ENCODE measurements around the gene GNPTAB. TPM values are rescaled to one million over a fixed set of nuclear protein-coding genes. Genes with fewer than 3 reads are reported as not detected.
"Not testable (repeated sequence)": the region's sequence is repeated elsewhere in the genome, so short reads cannot be mapped to it uniquely, and the experiment has no call there.

The GNPTAB gene
- total and polyA plus RNA-seq, 12 donors, result 7.6 to 31.3 (median 15.9) TPM

DNA sequence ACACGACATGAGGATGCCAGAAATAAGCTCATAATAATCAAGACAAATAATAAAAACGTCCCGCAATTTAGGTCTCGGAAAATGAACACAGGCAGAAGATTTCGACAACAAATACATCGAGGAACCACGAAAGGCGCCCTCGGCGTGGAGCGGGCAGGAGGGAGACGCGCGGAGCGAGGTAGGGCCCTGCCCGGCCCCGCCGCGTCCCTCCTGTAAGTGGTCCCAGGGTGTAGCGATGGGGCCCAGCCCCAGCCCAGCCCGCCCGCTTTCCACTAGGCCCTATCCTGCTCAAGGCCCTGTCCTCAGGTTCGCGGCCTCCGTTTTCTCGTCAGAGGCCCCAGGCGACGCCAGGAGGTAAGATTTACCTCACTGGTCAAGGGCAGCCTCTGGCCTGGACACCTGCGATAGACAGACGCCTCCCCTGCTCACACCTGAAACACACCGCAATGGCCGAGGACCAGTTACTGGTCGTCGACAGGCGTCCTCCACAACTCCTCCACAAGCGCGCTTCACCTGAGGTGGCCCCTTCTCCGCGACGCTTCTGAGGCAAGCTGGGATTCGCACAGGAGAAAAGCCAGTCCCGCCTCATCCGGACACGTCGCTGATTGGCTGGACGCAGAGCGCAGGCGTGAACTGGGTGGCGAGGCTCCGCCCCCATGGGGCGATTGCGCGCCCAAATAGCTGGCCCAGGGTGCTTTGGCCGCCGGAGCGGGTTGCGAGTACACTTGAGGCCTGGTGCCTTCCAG, 91.7 kb downstream of the GNPTAB start, which contains the start of gene SYCP3:
Gene SYCP3, minus strand, starts transcription at position 543 of the 746 bp plus-strand sequence. CDS start 1,527 bp downstream, outside the sequence.
- intact Hi-C loops (cut with DNase I), result no loop called here

DNA sequence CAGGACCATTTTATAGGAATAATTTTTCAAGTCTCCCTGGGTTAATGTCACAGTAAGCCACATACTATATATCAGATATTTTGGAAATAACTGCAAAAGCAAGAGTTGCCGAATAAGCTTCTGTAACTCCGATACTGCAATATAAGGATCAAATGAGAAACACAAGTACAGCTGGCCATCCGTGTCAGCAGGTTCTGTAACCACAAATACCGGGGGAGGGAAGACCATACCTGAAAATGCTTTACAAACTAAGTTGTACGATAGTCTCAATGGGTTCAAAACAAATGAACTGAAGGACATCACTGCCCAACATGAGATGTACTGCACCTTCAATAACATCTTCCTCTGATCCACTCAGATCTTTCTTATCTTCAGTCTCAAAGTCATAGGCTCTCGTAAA, 93.3 kb downstream of the GNPTAB start:
- WGBS, 4 donors, result 94 to 96% (median 95%) methylated on average over 6 of the region's 6 CpGs
- no peak overlapping the region for H3K27ac ChIP-seq
- no peaks in the 10 kb centered on the region for H3K4me1 ChIP-seq (replicated peaks in 1 of 2)
- H3K4me3 ChIP-seq, result no peak overlapping the region
- H3K36me3 ChIP-seq (replicated peaks in 1 of 2), result peaks cover 0 to 33% of the 10 kb centered on the region in 2 donors
- no peaks in the 10 kb centered on the region for H3K9me3 ChIP-seq (replicated peaks in 1 of 3)
- H3K27me3 ChIP-seq, result no peaks in the 10 kb centered on the region
- DNase-seq, result no peak
- intact Hi-C loops (cut with DNase I), result no loop called here
- TF ChIP-seq CTCF (IDR thresholded peaks at IDR 0.05) (no peak), POLR2A (IDR thresholded peaks at IDR 0.05) (no peak)

More for the DNA sequence above, 91.7 kb downstream of the GNPTAB start, which contains the start of gene SYCP3:
- H3K27ac ChIP-seq, result no peak within 1 kb of the TSS
- no peaks in the 10 kb centered on the region for H3K9me3 ChIP-seq (replicated peaks in 1 of 3)
- H3K4me3 ChIP-seq, result no peak within 1 kb of the TSS
- peaks cover 0 to 33% of the 10 kb centered on the region in 2 donors for H3K36me3 ChIP-seq (replicated peaks in 1 of 2)
- no peaks in the 10 kb centered on the region for H3K27me3 ChIP-seq
- no peak for TF ChIP-seq CTCF (IDR thresholded peaks at IDR 0.05)
- no peak for TF ChIP-seq POLR2A (IDR thresholded peaks at IDR 0.05)
- no peaks in the 10 kb centered on the region for H3K4me1 ChIP-seq (replicated peaks in 1 of 2)
- no peak for DNase-seq
- WGBS, 4 donors, result 97 to 99% (median 98%) methylated on average over 48 to 57 of the region's 57 CpGs

GRCh38 chr12:101734482-101734881, 96.3 kb downstream of the GNPTAB start:
- peaks cover 0 to 31% of the 10 kb centered on the region in 2 donors for H3K36me3 ChIP-seq (replicated peaks in 1 of 2)
- DNase-seq; H3K4me3 ChIP-seq; H3K9me3 ChIP-seq (replicated peaks in 1 of 3); H3K4me1 ChIP-seq (replicated peaks in 1 of 2); H3K27ac ChIP-seq; H3K27me3 ChIP-seq; intact Hi-C loops (cut with DNase I): not testable (repeated sequence)
- WGBS, 4 donors, result 85 to 93% (median 89%) methylated on average over 5 of the region's 5 CpGs

GRCh38 chr12:101733166-101733565, 97.6 kb downstream of the GNPTAB start:
- TF ChIP-seq POLR2A (IDR thresholded peaks at IDR 0.05) (no peak), CTCF (IDR thresholded peaks at IDR 0.05) (no peak)
- Histone ChIP-seq H3K36me3 (replicated peaks in 1 of 2) (peaks cover 0 to 21% of the 10 kb centered on the region in 2 donors), H3K4me1 (replicated peaks in 1 of 2) (no peaks in the 10 kb centered on the region), H3K27ac (no peak overlapping the region), H3K9me3 (replicated peaks in 1 of 3) (no peaks in the 10 kb centered on the region), H3K4me3 (no peak overlapping the region), H3K27me3 (no peaks in the 10 kb centered on the region)
- intact Hi-C loops (cut with DNase I), result no loop called here
- DNase-seq, result no peak
- WGBS, 4 donors, result 91 to 96% (median 92%) methylated on average over 2 of the region's 2 CpGs

GRCh38 chr12:101732318-101732717, 98.4 kb downstream of the GNPTAB start:
- 92 to 100% (median 96%) methylated on average over 1 of the region's 1 CpG for WGBS, 4 donors
- H3K36me3 ChIP-seq (replicated peaks in 1 of 2), result peaks cover 0 to 14% of the 10 kb centered on the region in 2 donors
- TF ChIP-seq CTCF (IDR thresholded peaks at IDR 0.05), result no peak
- TF ChIP-seq POLR2A (IDR thresholded peaks at IDR 0.05), result no peak

More at GRCh38 chr12:101732318-101732717, 98.4 kb downstream of the GNPTAB start:
- DNase-seq, result no peak
- Histone ChIP-seq H3K9me3 (replicated peaks in 1 of 3) (no peaks in the 10 kb centered on the region), H3K27ac (no peak overlapping the region), H3K4me1 (replicated peaks in 1 of 2) (no peaks in the 10 kb centered on the region), H3K27me3 (no peaks in the 10 kb centered on the region), H3K4me3 (no peak overlapping the region)
- intact Hi-C loops (cut with DNase I), result no loop called here
